Thyroid gland (tissue), 4 donors: ENCODE data around the gene FRAS1.

ENCODE experiments used
- POLR2A ChIP-seq, 2 donors: fragments of 450-650 bp; IDR thresholded peaks; one replicate each; pipeline ENCODE4 v1.6.1; 2017; ENCODE audit warnings: antibody characterized with exemption in 2 of 2, mild to moderate bottlenecking in 2 of 2, moderate library complexity in 1 of 2
- TF ChIP-seq, protein P1 (sequence below), 6 experiments: fragments of 200-600 bp in 3 of 6; fragments of 450-650 bp in 3 of 6; sonication (generic) in 3 of 6; IDR thresholded peaks; one replicate each; pipeline ENCODE4 v1.5.1; 2016 to 2019; ENCODE audit warnings: antibody characterized with exemption in 6 of 6, mild to moderate bottlenecking in 2 of 6, inconsistent platforms in 1 of 6, moderate library complexity in 1 of 6

DNA sequence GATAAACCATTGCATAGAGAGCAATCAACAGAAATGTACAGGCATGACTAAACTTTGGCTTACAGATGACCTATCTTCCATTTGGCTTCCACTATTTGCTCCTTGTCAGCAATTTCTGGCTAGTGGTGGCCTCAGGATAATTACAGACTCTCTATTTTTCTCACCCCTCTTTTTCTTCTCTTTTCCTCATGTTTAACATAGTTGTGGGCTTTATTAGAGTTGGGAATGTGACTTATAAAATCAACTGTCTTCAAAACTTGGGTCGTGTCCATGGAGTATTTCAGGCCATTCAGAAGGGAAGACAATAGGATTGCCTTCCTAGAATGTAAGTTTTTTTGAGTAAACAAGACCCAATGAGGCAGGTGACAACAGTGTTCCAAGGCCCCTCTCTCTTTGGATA is 236.2 kb downstream of the FRAS1 start:
- TF ChIP-seq, protein P1, sequence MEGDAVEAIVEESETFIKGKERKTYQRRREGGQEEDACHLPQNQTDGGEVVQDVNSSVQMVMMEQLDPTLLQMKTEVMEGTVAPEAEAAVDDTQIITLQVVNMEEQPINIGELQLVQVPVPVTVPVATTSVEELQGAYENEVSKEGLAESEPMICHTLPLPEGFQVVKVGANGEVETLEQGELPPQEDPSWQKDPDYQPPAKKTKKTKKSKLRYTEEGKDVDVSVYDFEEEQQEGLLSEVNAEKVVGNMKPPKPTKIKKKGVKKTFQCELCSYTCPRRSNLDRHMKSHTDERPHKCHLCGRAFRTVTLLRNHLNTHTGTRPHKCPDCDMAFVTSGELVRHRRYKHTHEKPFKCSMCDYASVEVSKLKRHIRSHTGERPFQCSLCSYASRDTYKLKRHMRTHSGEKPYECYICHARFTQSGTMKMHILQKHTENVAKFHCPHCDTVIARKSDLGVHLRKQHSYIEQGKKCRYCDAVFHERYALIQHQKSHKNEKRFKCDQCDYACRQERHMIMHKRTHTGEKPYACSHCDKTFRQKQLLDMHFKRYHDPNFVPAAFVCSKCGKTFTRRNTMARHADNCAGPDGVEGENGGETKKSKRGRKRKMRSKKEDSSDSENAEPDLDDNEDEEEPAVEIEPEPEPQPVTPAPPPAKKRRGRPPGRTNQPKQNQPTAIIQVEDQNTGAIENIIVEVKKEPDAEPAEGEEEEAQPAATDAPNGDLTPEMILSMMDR (IDR thresholded peaks at IDR 0.05) = no peak
- no peak for TF ChIP-seq POLR2A (IDR thresholded peaks at IDR 0.05)
